Hepatic stellate cell (primary cell): ENCODE results near the gene ABCC4.

Experiments used
- DNase-seq: peaks from one replicate; pipeline ENCODE4 v3.0.0; 2011; ENCODE audit warnings: low spot score

ABCC4 gene

GRCh38 chr13:95117092-95117491 is 184.2 kb downstream of the ABCC4 start:
- DNase-seq, result no peak

- no peak for DNase-seq
Observed at GRCh38 chr13:95115525-95115924, 185.7 kb downstream of the ABCC4 start.

- no peak for DNase-seq
Observed at GRCh38 chr13:95113601-95114000, 187.7 kb downstream of the ABCC4 start.

- no peak for DNase-seq
Observed at GRCh38 chr13:95112883-95113282, 188.4 kb downstream of the ABCC4 start.

GRCh38 chr13:95111608-95112007 is 189.6 kb downstream of the ABCC4 start:
- no peak for DNase-seq

GRCh38 chr13:95106562-95106961 is 194.7 kb downstream of the ABCC4 start:
- DNase-seq, result no peak

GRCh38 chr13:95100525-95101433 is 200.5 kb downstream of the ABCC4 start:
- DNase-seq, result peak; percentile 34

GRCh38 chr13:95099541-95099940 is 201.7 kb downstream of the ABCC4 start:
- no peak for DNase-seq

GRCh38 chr13:95098916-95099315 is 202.3 kb downstream of the ABCC4 start:
- no peak for DNase-seq

GRCh38 chr13:95091755-95092154 is 209.5 kb downstream of the ABCC4 start:
- no peak for DNase-seq

- DNase-seq, result peak; percentile 27
Observed at GRCh38 chr13:95087746-95088305, 213.4 kb downstream of the ABCC4 start.

- no peak for DNase-seq
Observed at GRCh38 chr13:95086761-95087160, 214.5 kb downstream of the ABCC4 start.

GRCh38 chr13:95083758-95084157 is 217.5 kb downstream of the ABCC4 start:
- DNase-seq, result peak; percentile 18

- DNase-seq, result no peak
Observed at GRCh38 chr13:95083066-95083465, 218.2 kb downstream of the ABCC4 start.

GRCh38 chr13:95075506-95075905 is 225.7 kb downstream of the ABCC4 start:
- no peak for DNase-seq

- no peak for DNase-seq
Observed at GRCh38 chr13:95074820-95075219, 226.4 kb downstream of the ABCC4 start.

GRCh38 chr13:95073747-95074311 is 227.4 kb downstream of the ABCC4 start:
- DNase-seq, result no peak

- peak; percentile 7 for DNase-seq
Observed at GRCh38 chr13:95067303-95067702, 233.9 kb downstream of the ABCC4 start.

GRCh38 chr13:95060014-95060519 is 241.2 kb downstream of the ABCC4 start:
- no peak for DNase-seq

GRCh38 chr13:95059306-95059705 is 241.9 kb downstream of the ABCC4 start:
- DNase-seq, result no peak

- no peak for DNase-seq
Observed at GRCh38 chr13:95058680-95059079, 242.6 kb downstream of the ABCC4 start.

- no peak for DNase-seq
Observed at GRCh38 chr13:95056266-95056665, 245.0 kb downstream of the ABCC4 start.
